ENCODE data around the gene ERBB2. TPM values are rescaled to one million over a fixed set of nuclear protein-coding genes. Genes with fewer than 3 reads are reported as not detected.
A peak's percentile ranks its signal among the peaks of the same experiment; 100 is the strongest.

Gene ERBB2
- total and polyA plus RNA-seq, 2 of the 13 experiments (the other 11 are each of a cell fraction or from before 2014, with no cell fraction given) = 57.7 to 64.1 TPM

- TF ChIP-seq IRF2 (CRISPR knock-in tag; IDR thresholded peaks at IDR 0.05) (no peak), FOXK1 (CRISPR knock-in tag; IDR thresholded peaks at IDR 0.05; ENCODE audit: borderline replicate concordance, low read depth) (no peak; the same call in 1 of the 2 replicates), ZHX1 (CRISPR knock-in tag; IDR thresholded peaks at IDR 0.05; ENCODE audit: low read depth) (0 out of 2 replicates have a peak, but pooled peaks have one; percentile 27), ZNF674 (CRISPR knock-in tag; IDR thresholded peaks at IDR 0.05; ENCODE audit: low read depth) (0 out of 2 replicates have a peak, but pooled peaks have one; percentile 30), ZNF605 (CRISPR knock-in tag; IDR thresholded peaks at IDR 0.05) (peak; percentile 90), GZF1 (CRISPR knock-in tag; IDR thresholded peaks at IDR 0.05) (0 out of 2 replicates have a peak, but pooled peaks have one; percentile 28), MXD4 (CRISPR knock-in tag; IDR thresholded peaks at IDR 0.05) (no peak), MIXL1 (CRISPR knock-in tag; IDR thresholded peaks at IDR 0.05) (no peak), MIER3 (CRISPR knock-in tag; IDR thresholded peaks at IDR 0.05; ENCODE audit: borderline replicate concordance) (no peak), ZNF329 (CRISPR knock-in tag; IDR thresholded peaks at IDR 0.05; ENCODE audit: low read depth) (no peak; the same call in 1 of the 2 replicates), SNAPC5 (CRISPR knock-in tag; IDR thresholded peaks at IDR 0.05; ENCODE audit: borderline replicate concordance) (no peak), POLR2G (IDR thresholded peaks at IDR 0.05; ENCODE audit: low read depth, low read length) (peak; percentile 77), SIN3B (IDR thresholded peaks at IDR 0.05; ENCODE audit: low read length) (no peak; the same call in 1 of the 2 replicates), SRSF4 (IDR thresholded peaks at IDR 0.05; ENCODE audit: low read depth, low read length, poor library complexity, severe bottlenecking) (no peak), CBX5 (CRISPR knock-in tag; IDR thresholded peaks at IDR 0.05; ENCODE audit: borderline replicate concordance) (0 out of 2 replicates have a peak, but pooled peaks have one; percentile 6), EZH2 (conservative IDR thresholded peaks at IDR 0.05; ENCODE audit: low read depth, low read length) (no peak), ZNF557 (CRISPR knock-in tag; IDR thresholded peaks at IDR 0.05) (no peak), HOXD1 (CRISPR knock-in tag; IDR thresholded peaks at IDR 0.05) (peak; percentile 93), ZNF430 (CRISPR knock-in tag; IDR thresholded peaks at IDR 0.05) (peak; percentile 63; the same call in 1 of the 2 replicates), ZBTB14 (CRISPR knock-in tag; IDR thresholded peaks at IDR 0.05) (no peak), ZNF615 (CRISPR knock-in tag; IDR thresholded peaks at IDR 0.05; ENCODE audit: borderline replicate concordance) (peak; percentile 94), ZBTB21 (CRISPR knock-in tag; IDR thresholded peaks at IDR 0.05) (no peak), DR1 (CRISPR knock-in tag; IDR thresholded peaks at IDR 0.05) (peak; percentile 86), CENPX (CRISPR knock-in tag; IDR thresholded peaks at IDR 0.05) (no peak), SOX5 (CRISPR knock-in tag; IDR thresholded peaks at IDR 0.05; ENCODE audit: borderline replicate concordance) (peak; percentile 15; the same call in 1 of the 2 replicates), SP1 (IDR thresholded peaks at IDR 0.05) (no peak), SP1 (CRISPR knock-in tag; IDR thresholded peaks at IDR 0.05) (0 out of 2 replicates have a peak, but pooled peaks have one; percentile 23), AGO2 (optimal IDR thresholded peaks at IDR 0.05; ENCODE audit: low read depth, low read length) (peak; percentile 94), ELF3 (CRISPR knock-in tag; IDR thresholded peaks at IDR 0.05) (0 out of 2 replicates have a peak, but pooled peaks have one; percentile 5)
Observed at GRCh38 chr17:39737760-39738567, 38.1 kb downstream of the ERBB2 start, which contains the start of gene GRB7 (continued).
